GM21786 (cell line): Measurements from ENCODE around the gene VSTM1.
"Not testable (repeated sequence)": the region's sequence is repeated elsewhere in the genome, so short reads cannot be mapped to it uniquely, and the experiment has no call there.

Experiments
- ATAC-seq: cut with Tn5 transposase; IDR thresholded peaks from one replicate; pipeline ENCODE4 v1.9.1; 2021; ENCODE audit not compliant: unreplicated experiment

The VSTM1 gene

GRCh38 chr19:54063350-54064116, at the start of gene VSTM1:
Gene VSTM1, minus strand, starts transcription at chr19:54063897. Its CDS starts 120 bp downstream, at chr19:54063777.
- ATAC-seq, result no peak

GRCh38 chr19:54109651-54110050, 46.0 kb upstream of the VSTM1 start:
- no peak for ATAC-seq

GRCh38 chr19:54108496-54108895, 44.8 kb upstream of the VSTM1 start:
- ATAC-seq, result no peak

- ATAC-seq, result no peak
Observed at GRCh38 chr19:54107876-54108490, 44.3 kb upstream of the VSTM1 start.

GRCh38 chr19:54106716-54107115, 43.0 kb upstream of the VSTM1 start:
- ATAC-seq, result no peak

- no peak for ATAC-seq
Observed at GRCh38 chr19:54105796-54106195, 42.1 kb upstream of the VSTM1 start.

GRCh38 chr19:54104998-54105715, 41.5 kb upstream of the VSTM1 start:
- ATAC-seq, result no peak

GRCh38 chr19:54102421-54103169, 38.9 kb upstream of the VSTM1 start, which contains the start of gene NDUFA3:
Gene NDUFA3, plus strand, starts transcription at chr19:54102855. Its CDS starts 24 bp downstream, at chr19:54102879.
- peak; percentile 91 for ATAC-seq

GRCh38 chr19:54100561-54100960, 36.9 kb upstream of the VSTM1 start, which contains the start of gene OSCAR:
Gene OSCAR, minus strand, starts transcription at chr19:54100803. Its CDS starts 11 bp downstream, at chr19:54100792.
- ATAC-seq, result no peak

- not testable (repeated sequence) for ATAC-seq
Observed at GRCh38 chr19:54099903-54100255, 36.2 kb upstream of the VSTM1 start.

- ATAC-seq, result no peak
Observed at GRCh38 chr19:54099190-54099902, 35.6 kb upstream of the VSTM1 start.

- ATAC-seq, result no peak
Observed at GRCh38 chr19:54096617-54097106, 33.0 kb upstream of the VSTM1 start.

GRCh38 chr19:54095859-54096616, 32.3 kb upstream of the VSTM1 start:
- ATAC-seq, result not testable (repeated sequence)

- ATAC-seq, result no peak
Observed at GRCh38 chr19:54095136-54095858, 31.6 kb upstream of the VSTM1 start.

- ATAC-seq, result no peak
Observed at GRCh38 chr19:54094426-54095000, 30.8 kb upstream of the VSTM1 start.

- ATAC-seq, result no peak
Observed at GRCh38 chr19:54084410-54084809, 20.7 kb upstream of the VSTM1 start.

- ATAC-seq, result no peak
Observed at GRCh38 chr19:54081032-54081431, 17.3 kb upstream of the VSTM1 start, which contains the start of gene TARM1. Gene TARM1, minus strand, starts transcription at chr19:54081365. Its CDS starts 25 bp downstream, at chr19:54081340.

- no peak for ATAC-seq
Observed at GRCh38 chr19:54077334-54077733, 13.6 kb upstream of the VSTM1 start.
